B cell (primary cell): ENCODE measurements around the gene OSTF1. TPM values are rescaled to one million over a fixed set of nuclear protein-coding genes. Genes with fewer than 3 reads are reported as not detected.

ENCODE experiments used
- ATAC-seq: fragments of 200-7000 bp; cut with Tn5 transposase; one replicate; pipeline ENCODE4 v1.10.0; 2021; ENCODE audit warnings: low read depth, mild to moderate bottlenecking, moderate number of reproducible peaks, moderate library complexity
- CTCF ChIA-PET: fragments of 350-600 bp; sonication (Branson Sonifier 250); formaldehyde crosslinking; loops from one replicate; lab custom pipeline; 2021; ENCODE audit warnings: antibody characterized with exemption, inconsistent platforms; lab: Charles Lee
- POLR2A ChIA-PET: fragments of 350-600 bp; sonication (Branson Sonifier 250); formaldehyde crosslinking; loops from one replicate; lab custom pipeline; 2021; ENCODE audit warnings: antibody characterized with exemption; lab: Charles Lee
- DNase-seq: peaks from one replicate; pipeline ENCODE4 v3.0.0; 2013
- H2AFZ ChIP-seq: 2 replicates; pipeline ENCODE4 v1.6.1; 2012; ENCODE audit warnings: mild to moderate bottlenecking, low read depth, low read length; ENCODE audit not compliant: insufficient read depth, poor library complexity, severe bottlenecking
- H3K27ac ChIP-seq, 2 donors: 1 replicate in 1 of 2; 2 replicates in 1 of 2; pipeline ENCODE4 v1.5.1; 2012 to 2013; ENCODE audit warnings: low read length in 2 of 2, mild to moderate bottlenecking in 2 of 2, moderate library complexity in 1 of 2
- H3K27me3 ChIP-seq, 4 experiments: fragments of 200-600 bp in 1 of 4; sonication (generic) in 1 of 4; replicated peaks in 1 of 4; 1 replicate in 2 of 4; 2 replicates in 2 of 4; pipeline versions ENCODE4 v1.6.1 to v1.7.0; 2013 to 2016; ENCODE audit warnings: low read length in 3 of 4, mild to moderate bottlenecking in 2 of 4, mixed read lengths in 1 of 4, moderate library complexity in 1 of 4; ENCODE audit not compliant: insufficient read depth in 4 of 4, control insufficient read depth in 3 of 4; ENCODE audit errors: control extremely low read depth in 1 of 4
- H3K36me3 ChIP-seq, 2 experiments: replicated peaks in 1 of 2; 1 replicate in 1 of 2; 2 replicates in 1 of 2; pipeline versions ENCODE4 v1.6.1 to v1.7.1; 2013; ENCODE audit warnings: low read length in 1 of 2; ENCODE audit not compliant: insufficient read depth in 2 of 2, control insufficient read depth in 1 of 2; ENCODE audit errors: control extremely low read depth in 1 of 2, extremely low read depth in 1 of 2
- H3K4me1 ChIP-seq, 2 donors: fragments of 200-600 bp in 1 of 2; sonication (generic) in 1 of 2; 1 replicate in 1 of 2; 2 replicates in 1 of 2; pipeline versions ENCODE4 v1.5.1 to v1.6.1; 2013 to 2017; ENCODE audit warnings: low read length in 2 of 2; ENCODE audit not compliant: control insufficient read depth in 2 of 2, insufficient read depth in 2 of 2
- H3K4me2 ChIP-seq: replicated peaks from 2 replicates; pipeline ENCODE3; 2012; ENCODE audit warnings: mild to moderate bottlenecking, low read depth, low read length; ENCODE audit not compliant: poor library complexity, severe bottlenecking
- H3K4me3 ChIP-seq, 5 experiments: fragments of 200-600 bp in 1 of 5; sonication (generic) in 1 of 5; 1 replicate in 3 of 5; 2 replicates in 2 of 5; pipeline versions ENCODE4 v1.5.1 to v1.7.0; 2011 to 2016; ENCODE audit warnings: low read length in 4 of 5, mild to moderate bottlenecking in 4 of 5, low read depth in 2 of 5, control low read depth in 1 of 5, moderate library complexity in 1 of 5; ENCODE audit not compliant: insufficient read depth in 1 of 5; ENCODE audit errors: control extremely low read depth in 1 of 5, extremely low read depth in 1 of 5
- H3K79me2 ChIP-seq: fragments of 200-600 bp; sonication (generic); one replicate; pipeline ENCODE4 v1.6.0; 2016; ENCODE audit warnings: low read length; ENCODE audit not compliant: control insufficient read depth, insufficient read depth
- H3K9ac ChIP-seq: fragments of 200-600 bp; sonication (generic); 2 replicates; pipeline ENCODE4 v1.6.1; 2017; ENCODE audit warnings: mild to moderate bottlenecking, low read length, moderate library complexity
- H3K9me3 ChIP-seq, 3 donors: one replicate each; pipeline versions ENCODE4 v1.6.1 to v1.7.1; 2013; ENCODE audit warnings: low read length in 2 of 3; ENCODE audit not compliant: control insufficient read depth in 2 of 3, insufficient read depth in 1 of 3; ENCODE audit errors: control extremely low read depth in 1 of 3
- H4K20me1 ChIP-seq: 2 replicates; pipeline ENCODE4 v1.6.0; 2012; ENCODE audit warnings: mild to moderate bottlenecking, low read length; ENCODE audit not compliant: insufficient read depth, control insufficient read depth, poor library complexity, severe bottlenecking
- H3K27ac Mint-ChIP-seq: one replicate; pipeline ENCODE4 v1.8.0; 2021; ENCODE audit warnings: mixed read lengths
- H3K27me3 Mint-ChIP-seq: one replicate; pipeline ENCODE4 v1.8.0; 2021; ENCODE audit warnings: mixed read lengths
- H3K4me1 Mint-ChIP-seq: one replicate; pipeline ENCODE4 v1.8.0; 2021; ENCODE audit warnings: mixed read lengths
- H3K4me3 Mint-ChIP-seq: one replicate; pipeline ENCODE4 v1.8.0; 2021; ENCODE audit warnings: mixed read lengths
- H3K9me3 Mint-ChIP-seq: one replicate; pipeline ENCODE4 v1.8.0; 2022; ENCODE audit warnings: mixed read lengths; ENCODE audit not compliant: insufficient read depth
- EZH2 ChIP-seq: IDR thresholded peaks from 2 replicates; pipeline ENCODE4 v1.6.1; 2012; ENCODE audit warnings: borderline replicate concordance, low read depth, mild to moderate bottlenecking, moderate library complexity, low read length; ENCODE audit not compliant: insufficient read depth, poor library complexity, severe bottlenecking
- WGBS: methylation state at CpG from one replicate; pipeline ENCODE4 v1.1.5; 2013; ENCODE audit warnings: missing lambda C conversion rate; ENCODE audit not compliant: insufficient coverage; 5-methylcytosine and 5-hydroxymethylcytosine counted together
- intact Hi-C: fragments of 100-400 bp; cut with micrococcal nuclease; formaldehyde crosslinking; loops from one replicate; pipeline ENCODE4 v1.10.0; 2022
- polyA plus RNA-seq: library from polyadenylated mRNA; depleted of rRNA; stranded (reverse); fragments of >200 nt; gene quantifications from 2 replicates; pipeline ENCODE4 v1.2.3, GENCODE V29; 2012
- total RNA-seq, 2 donors: library from RNA; stranded (reverse); fragments of 120-200 nt in 1 of 2; gene quantifications; 1 replicate in 1 of 2; 2 replicates in 1 of 2; pipeline versions ENCODE4 v1.2.3 to v1.2.4, GENCODE V29; 2013 to 2022
- TF ChIP-seq, protein P1 (sequence below): fragments of 200-600 bp; IDR thresholded peaks from one replicate; pipeline ENCODE4 v1.8.0; 2022; ENCODE audit warnings: antibody characterized with exemption, mild to moderate bottlenecking

OSTF1 gene
- total and polyA plus RNA-seq, 2 donors (not counting 1 experiment from before 2014, with no cell fraction given) = 33.8 to 62.0 TPM

DNA sequence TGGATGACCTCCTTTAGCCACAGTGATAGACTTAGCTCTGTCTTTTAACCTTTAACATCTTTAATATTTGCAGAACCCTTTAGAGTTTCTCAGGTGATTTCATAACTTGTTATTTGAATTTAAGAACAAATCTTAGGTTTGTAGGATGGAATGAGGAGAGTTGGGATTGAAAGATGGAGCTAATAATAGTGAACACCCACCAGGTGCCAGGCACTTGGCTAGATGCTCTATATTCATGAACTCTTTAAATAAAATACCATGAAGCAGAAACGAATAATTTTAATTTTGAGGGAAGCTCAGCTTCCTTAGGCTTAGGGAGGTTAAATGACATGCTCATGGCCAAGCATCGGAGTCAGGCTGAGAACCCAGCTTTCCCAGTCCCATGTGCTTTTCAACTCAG is 40.8 kb upstream of the OSTF1 start:
- CTCF ChIA-PET = interaction anchor here (1.0 to 1.7 kb wide), 4 partner anchors 8 to 275 kb away, joined by 3 to 5 read pairs (median 4); no protein-coding TSS in a partner anchor
- WGBS = no CpG with 5 or more reads among the region's 2 CpGs
- TF ChIP-seq, protein P1, sequence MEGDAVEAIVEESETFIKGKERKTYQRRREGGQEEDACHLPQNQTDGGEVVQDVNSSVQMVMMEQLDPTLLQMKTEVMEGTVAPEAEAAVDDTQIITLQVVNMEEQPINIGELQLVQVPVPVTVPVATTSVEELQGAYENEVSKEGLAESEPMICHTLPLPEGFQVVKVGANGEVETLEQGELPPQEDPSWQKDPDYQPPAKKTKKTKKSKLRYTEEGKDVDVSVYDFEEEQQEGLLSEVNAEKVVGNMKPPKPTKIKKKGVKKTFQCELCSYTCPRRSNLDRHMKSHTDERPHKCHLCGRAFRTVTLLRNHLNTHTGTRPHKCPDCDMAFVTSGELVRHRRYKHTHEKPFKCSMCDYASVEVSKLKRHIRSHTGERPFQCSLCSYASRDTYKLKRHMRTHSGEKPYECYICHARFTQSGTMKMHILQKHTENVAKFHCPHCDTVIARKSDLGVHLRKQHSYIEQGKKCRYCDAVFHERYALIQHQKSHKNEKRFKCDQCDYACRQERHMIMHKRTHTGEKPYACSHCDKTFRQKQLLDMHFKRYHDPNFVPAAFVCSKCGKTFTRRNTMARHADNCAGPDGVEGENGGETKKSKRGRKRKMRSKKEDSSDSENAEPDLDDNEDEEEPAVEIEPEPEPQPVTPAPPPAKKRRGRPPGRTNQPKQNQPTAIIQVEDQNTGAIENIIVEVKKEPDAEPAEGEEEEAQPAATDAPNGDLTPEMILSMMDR = no peak
- TF ChIP-seq EZH2 = no peak
- H3K4me2 ChIP-seq = no peak overlapping the region
- no peak overlapping the region for H2AFZ ChIP-seq
- H3K9me3 ChIP-seq = no peaks in the 10 kb centered on the region
- peaks cover 0 to 3% (median 0%) of the 10 kb centered on the region in 4 experiments for H3K27me3 ChIP-seq
- intact Hi-C loops = no loop called here
- H3K27ac ChIP-seq = no peak overlapping the region
- H3K4me3 ChIP-seq = no peak overlapping the region
- H3K4me1 ChIP-seq = peaks cover 0 to 3% of the 10 kb centered on the region in 2 donors
- H3K4me1 Mint-ChIP-seq = peaks cover 5% of the 10 kb centered on the region
- no peak for DNase-seq
- peaks cover 11% of the 10 kb centered on the region for H3K27me3 Mint-ChIP-seq
- H3K9ac ChIP-seq = no peak overlapping the region
- no peaks in the 10 kb centered on the region for H3K79me2 ChIP-seq
- H3K36me3 ChIP-seq = no peaks in the 10 kb centered on the region
- POLR2A ChIA-PET = no interaction called here
- H4K20me1 ChIP-seq = no peaks in the 10 kb centered on the region
- H3K27ac Mint-ChIP-seq = no peak overlapping the region
- ATAC-seq = no peak
- H3K9me3 Mint-ChIP-seq = no peaks in the 10 kb centered on the region
- H3K4me3 Mint-ChIP-seq = no peak overlapping the region

DNA sequence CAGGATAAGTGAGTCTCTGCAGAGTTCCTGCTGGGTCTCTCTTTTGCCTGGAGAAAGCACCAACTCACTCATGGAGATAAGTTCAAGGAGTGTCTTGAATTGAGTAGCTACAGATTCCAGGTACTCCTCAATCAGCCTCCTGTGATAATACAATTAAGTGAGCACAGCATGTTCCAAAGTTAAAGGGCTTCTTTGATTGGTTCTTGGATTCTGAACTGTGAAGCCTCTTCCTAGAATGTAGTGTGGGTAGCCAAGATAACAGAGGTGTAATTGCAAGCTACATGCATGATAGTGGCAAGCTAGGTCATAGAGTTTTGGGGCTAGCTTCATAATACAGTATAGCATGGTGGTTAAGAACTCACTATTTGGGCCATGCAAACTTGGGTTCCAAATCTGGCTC is 37.0 kb upstream of the OSTF1 start:
- no peaks in the 10 kb centered on the region for H3K27me3 Mint-ChIP-seq
- DNase-seq (no peak), ATAC-seq (no peak)
- Histone ChIP-seq H3K4me3 (no peak overlapping the region), H3K36me3 (no peaks in the 10 kb centered on the region), H4K20me1 (no peaks in the 10 kb centered on the region), H3K4me1 (peaks cover 9 to 19% of the 10 kb centered on the region in 2 donors), H3K27me3 (peaks cover 0 to 3% (median 0%) of the 10 kb centered on the region in 4 experiments), H3K27ac (no peak overlapping the region), H2AFZ (no peak overlapping the region), H3K9ac (no peak overlapping the region), H3K9me3 (peaks cover 0 to 8% (median 2%) of the 10 kb centered on the region in 3 donors), H3K79me2 (no peaks in the 10 kb centered on the region), H3K4me2 (no peak overlapping the region)
- POLR2A ChIA-PET = no interaction called here
- H3K9me3 Mint-ChIP-seq = no peaks in the 10 kb centered on the region
- no peak overlapping the region for H3K27ac Mint-ChIP-seq
- CTCF ChIA-PET = interaction anchor here (0.8 to 2.2 kb wide), 5 partner anchors 11 to 100 kb away, joined by 3 to 6 read pairs (median 5); no protein-coding TSS in a partner anchor
- intact Hi-C loops = loop anchor here (5.0 kb wide), 1 partner anchor 36 kb away; the partner anchor contains the start of genes NMRK1 and OSTF1
- TF ChIP-seq, protein P1 = no peak
- TF ChIP-seq EZH2 = no peak
- peaks cover 28% of the 10 kb centered on the region for H3K4me1 Mint-ChIP-seq
- no peak overlapping the region for H3K4me3 Mint-ChIP-seq
